OCI-LY7 (cell line): ENCODE data around the gene URM1.

Experiments used
- EZH2phosphoT487 ChIP-seq: fragments of 200-600 bp; sonication (generic); IDR thresholded peaks from 2 replicates; pipeline ENCODE4 v1.6.1; 2018; ENCODE audit warnings: low read depth, borderline replicate concordance, mild to moderate bottlenecking, mixed run types, antibody characterized with exemption, low read length, moderate library complexity, mixed read lengths
- TF ChIP-seq, protein P1 (sequence below): fragments of 200-600 bp; sonication (generic); conservative IDR thresholded peaks from 2 replicates; pipeline ENCODE4 v1.5.1; 2014; ENCODE audit warnings: mild to moderate bottlenecking, antibody characterized with exemption, low read length, moderate library complexity, mixed read lengths

GRCh38 chr9:128415281-128415680, 44.1 kb downstream of the URM1 start:
- TF ChIP-seq, protein P1, sequence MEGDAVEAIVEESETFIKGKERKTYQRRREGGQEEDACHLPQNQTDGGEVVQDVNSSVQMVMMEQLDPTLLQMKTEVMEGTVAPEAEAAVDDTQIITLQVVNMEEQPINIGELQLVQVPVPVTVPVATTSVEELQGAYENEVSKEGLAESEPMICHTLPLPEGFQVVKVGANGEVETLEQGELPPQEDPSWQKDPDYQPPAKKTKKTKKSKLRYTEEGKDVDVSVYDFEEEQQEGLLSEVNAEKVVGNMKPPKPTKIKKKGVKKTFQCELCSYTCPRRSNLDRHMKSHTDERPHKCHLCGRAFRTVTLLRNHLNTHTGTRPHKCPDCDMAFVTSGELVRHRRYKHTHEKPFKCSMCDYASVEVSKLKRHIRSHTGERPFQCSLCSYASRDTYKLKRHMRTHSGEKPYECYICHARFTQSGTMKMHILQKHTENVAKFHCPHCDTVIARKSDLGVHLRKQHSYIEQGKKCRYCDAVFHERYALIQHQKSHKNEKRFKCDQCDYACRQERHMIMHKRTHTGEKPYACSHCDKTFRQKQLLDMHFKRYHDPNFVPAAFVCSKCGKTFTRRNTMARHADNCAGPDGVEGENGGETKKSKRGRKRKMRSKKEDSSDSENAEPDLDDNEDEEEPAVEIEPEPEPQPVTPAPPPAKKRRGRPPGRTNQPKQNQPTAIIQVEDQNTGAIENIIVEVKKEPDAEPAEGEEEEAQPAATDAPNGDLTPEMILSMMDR = no peak
- no peak for TF ChIP-seq EZH2phosphoT487
